GM10266 (cell line): ENCODE results near the gene PDGFB.

ENCODE experiments used
- DNase-seq: peaks from one replicate; pipeline ENCODE4 v3.0.0; 2012; ENCODE audit errors: extremely low spot score
- CTCF ChIP-seq: IDR thresholded peaks from 2 replicates; pipeline ENCODE4 v1.5.1; 2012; ENCODE audit warnings: mild to moderate bottlenecking, low read depth; ENCODE audit not compliant: control insufficient read depth, insufficient read depth; ENCODE audit errors: missing control alignments

PDGFB gene

GRCh38 chr22:39247361-39247760 lies 2.6 kb upstream of the PDGFB start:
- no peak for DNase-seq
- no peak for TF ChIP-seq CTCF

- DNase-seq = no peak
- no peak for TF ChIP-seq CTCF
Measured at GRCh38 chr22:39246690-39247332, 2.0 kb upstream of the PDGFB start.

- TF ChIP-seq CTCF = no peak
- DNase-seq = no peak
Measured at GRCh38 chr22:39246217-39246616, 1.4 kb upstream of the PDGFB start.

- DNase-seq = no peak
- no peak for TF ChIP-seq CTCF
Measured at GRCh38 chr22:39245130-39246039, 603 bp upstream of the PDGFB start.

GRCh38 chr22:39244136-39244495 lies 666 bp downstream of the PDGFB start:
- no peak for TF ChIP-seq CTCF
- no peak for DNase-seq

- DNase-seq = no peak
- TF ChIP-seq CTCF = no peak
Measured at GRCh38 chr22:39243439-39244135, 1.2 kb downstream of the PDGFB start.
